Astrocyte of the spinal cord (primary cell): ENCODE data around the gene CXCR2.

Experiments used
- DNase-seq: peaks from one replicate; pipeline ENCODE4 v3.0.0; 2011; ENCODE audit warnings: low read depth, low spot score
- H3K4me3 ChIP-seq: 2 replicates; pipeline ENCODE4 v1.5.1; 2011; ENCODE audit warnings: low read depth, mild to moderate bottlenecking, low read length, moderate library complexity
- in situ Hi-C: cut with HindIII; loops from 2 replicates; pipeline ENCODE4 v1.10.0; 2017; ENCODE audit warnings: low sequenced_read_pairs
- TF ChIP-seq, protein P1 (sequence below): IDR thresholded peaks from 2 replicates; pipeline ENCODE4 v1.5.1; 2012; ENCODE audit warnings: low read depth, mild to moderate bottlenecking, low read length, inconsistent platforms

CXCR2 gene

GRCh38 chr2:218130822-218131221, 5.0 kb downstream of the CXCR2 start:
- in situ Hi-C loops = no loop called here

GRCh38 chr2:218137514-218137913, 11.7 kb downstream of the CXCR2 start:
- in situ Hi-C loops = no loop called here
- no peak for DNase-seq
- TF ChIP-seq, protein P1, sequence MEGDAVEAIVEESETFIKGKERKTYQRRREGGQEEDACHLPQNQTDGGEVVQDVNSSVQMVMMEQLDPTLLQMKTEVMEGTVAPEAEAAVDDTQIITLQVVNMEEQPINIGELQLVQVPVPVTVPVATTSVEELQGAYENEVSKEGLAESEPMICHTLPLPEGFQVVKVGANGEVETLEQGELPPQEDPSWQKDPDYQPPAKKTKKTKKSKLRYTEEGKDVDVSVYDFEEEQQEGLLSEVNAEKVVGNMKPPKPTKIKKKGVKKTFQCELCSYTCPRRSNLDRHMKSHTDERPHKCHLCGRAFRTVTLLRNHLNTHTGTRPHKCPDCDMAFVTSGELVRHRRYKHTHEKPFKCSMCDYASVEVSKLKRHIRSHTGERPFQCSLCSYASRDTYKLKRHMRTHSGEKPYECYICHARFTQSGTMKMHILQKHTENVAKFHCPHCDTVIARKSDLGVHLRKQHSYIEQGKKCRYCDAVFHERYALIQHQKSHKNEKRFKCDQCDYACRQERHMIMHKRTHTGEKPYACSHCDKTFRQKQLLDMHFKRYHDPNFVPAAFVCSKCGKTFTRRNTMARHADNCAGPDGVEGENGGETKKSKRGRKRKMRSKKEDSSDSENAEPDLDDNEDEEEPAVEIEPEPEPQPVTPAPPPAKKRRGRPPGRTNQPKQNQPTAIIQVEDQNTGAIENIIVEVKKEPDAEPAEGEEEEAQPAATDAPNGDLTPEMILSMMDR = no peak
- H3K4me3 ChIP-seq = no peak overlapping the region

More at GRCh38 chr2:218130822-218131221, 5.0 kb downstream of the CXCR2 start:
- TF ChIP-seq, protein P1 = no peak
- no peak overlapping the region for H3K4me3 ChIP-seq
- DNase-seq = no peak

DNA sequence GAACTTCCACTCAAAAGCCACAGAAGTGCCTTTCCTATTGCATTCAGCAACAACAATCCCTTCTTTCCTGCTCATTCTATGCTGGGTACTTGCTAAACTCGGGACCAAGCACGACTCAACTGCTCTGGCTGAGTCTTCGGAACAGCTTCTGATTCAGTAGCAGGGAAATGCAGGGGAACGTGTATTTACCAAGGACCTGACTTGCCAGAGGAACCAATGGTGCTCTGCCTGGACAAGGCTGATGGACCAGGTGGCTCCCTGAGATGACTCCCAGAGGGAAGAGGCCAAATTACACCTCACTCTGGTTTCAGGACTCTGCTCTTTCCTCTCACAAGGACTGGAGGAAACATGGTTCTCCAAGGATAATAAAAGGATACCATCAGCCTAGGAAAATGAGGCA, 12.2 kb downstream of the CXCR2 start:
- no peak overlapping the region for H3K4me3 ChIP-seq
- no peak for DNase-seq
- TF ChIP-seq, protein P1 = no peak
- in situ Hi-C loops = no loop called here

DNA sequence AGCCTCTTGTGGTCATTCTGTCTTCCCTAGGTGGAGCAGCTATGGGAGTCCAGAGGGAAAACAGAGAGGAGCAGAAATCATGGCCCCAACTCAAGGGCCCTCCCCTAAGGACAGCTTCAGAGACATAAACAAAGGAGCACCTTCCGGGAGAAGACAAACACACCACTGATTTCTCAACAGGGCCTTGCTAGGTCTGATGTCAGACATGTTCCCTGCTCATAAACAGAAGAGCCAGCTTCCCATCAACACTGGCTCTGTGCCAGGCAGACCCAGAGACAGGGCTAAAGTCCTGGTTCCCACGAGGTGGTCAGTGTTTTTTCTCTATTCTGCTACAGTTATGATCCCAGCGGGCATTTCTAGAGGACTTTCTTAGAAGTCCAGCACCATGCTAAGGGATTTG, 19.3 kb downstream of the CXCR2 start:
- TF ChIP-seq, protein P1 = no peak
- no peak overlapping the region for H3K4me3 ChIP-seq

GRCh38 chr2:218146056-218146455, 20.2 kb downstream of the CXCR2 start:
- in situ Hi-C loops = no loop called here
- H3K4me3 ChIP-seq = no peak overlapping the region
- no peak for DNase-seq
- TF ChIP-seq, protein P1 = no peak

More for the DNA sequence above, 19.3 kb downstream of the CXCR2 start:
- DNase-seq = no peak
- in situ Hi-C loops = no loop called here

- in situ Hi-C loops = no loop called here
- TF ChIP-seq, protein P1 = no peak
- DNase-seq = no peak
- no peak overlapping the region for H3K4me3 ChIP-seq
Observed at GRCh38 chr2:218149098-218149497, 23.3 kb downstream of the CXCR2 start.
